Thyroid gland (tissue), 4 donors: Measurements from ENCODE around the gene ATF3.

Experiments used
- POLR2A ChIP-seq, 2 donors: fragments of 450-650 bp; IDR thresholded peaks; one replicate each; pipeline ENCODE4 v1.6.1; 2017; ENCODE audit warnings: antibody characterized with exemption in 2 of 2, mild to moderate bottlenecking in 2 of 2, moderate library complexity in 1 of 2
- TF ChIP-seq, protein P1 (sequence below), 6 experiments: fragments of 200-600 bp in 3 of 6; fragments of 450-650 bp in 3 of 6; sonication (generic) in 3 of 6; IDR thresholded peaks; one replicate each; pipeline ENCODE4 v1.5.1; 2016 to 2019; ENCODE audit warnings: antibody characterized with exemption in 6 of 6, mild to moderate bottlenecking in 2 of 6, inconsistent platforms in 1 of 6, moderate library complexity in 1 of 6

DNA sequence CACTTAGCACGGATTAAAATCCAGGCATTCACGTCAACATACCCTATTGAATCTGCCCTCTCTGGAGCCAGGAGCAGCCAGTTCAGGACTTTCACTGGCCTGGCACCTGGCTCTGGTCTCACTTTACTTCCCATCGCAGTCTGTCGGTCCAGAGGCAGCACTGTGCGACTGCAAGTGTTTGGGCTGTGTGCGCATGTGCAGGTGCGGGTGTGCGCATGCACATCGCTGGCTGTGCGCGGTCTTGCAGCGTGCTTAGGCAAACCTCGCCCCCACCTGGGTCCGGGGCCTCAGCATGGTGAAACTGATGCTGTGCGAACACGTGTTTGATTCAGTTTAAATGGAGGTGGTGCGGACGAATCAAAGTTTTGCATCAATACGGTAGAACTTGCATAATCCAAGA is 38.0 kb downstream of the ATF3 start:
- TF ChIP-seq, protein P1, sequence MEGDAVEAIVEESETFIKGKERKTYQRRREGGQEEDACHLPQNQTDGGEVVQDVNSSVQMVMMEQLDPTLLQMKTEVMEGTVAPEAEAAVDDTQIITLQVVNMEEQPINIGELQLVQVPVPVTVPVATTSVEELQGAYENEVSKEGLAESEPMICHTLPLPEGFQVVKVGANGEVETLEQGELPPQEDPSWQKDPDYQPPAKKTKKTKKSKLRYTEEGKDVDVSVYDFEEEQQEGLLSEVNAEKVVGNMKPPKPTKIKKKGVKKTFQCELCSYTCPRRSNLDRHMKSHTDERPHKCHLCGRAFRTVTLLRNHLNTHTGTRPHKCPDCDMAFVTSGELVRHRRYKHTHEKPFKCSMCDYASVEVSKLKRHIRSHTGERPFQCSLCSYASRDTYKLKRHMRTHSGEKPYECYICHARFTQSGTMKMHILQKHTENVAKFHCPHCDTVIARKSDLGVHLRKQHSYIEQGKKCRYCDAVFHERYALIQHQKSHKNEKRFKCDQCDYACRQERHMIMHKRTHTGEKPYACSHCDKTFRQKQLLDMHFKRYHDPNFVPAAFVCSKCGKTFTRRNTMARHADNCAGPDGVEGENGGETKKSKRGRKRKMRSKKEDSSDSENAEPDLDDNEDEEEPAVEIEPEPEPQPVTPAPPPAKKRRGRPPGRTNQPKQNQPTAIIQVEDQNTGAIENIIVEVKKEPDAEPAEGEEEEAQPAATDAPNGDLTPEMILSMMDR (IDR thresholded peaks at IDR 0.05): no peak
- TF ChIP-seq POLR2A (IDR thresholded peaks at IDR 0.05): no peak
